Epithelial cell of prostate (primary cell): ENCODE measurements around the gene GSTO1.

Experiments used
- DNase-seq: peaks from one replicate; pipeline ENCODE4 v3.0.0-alpha.2; 2011; ENCODE audit warnings: low read depth, low spot score
- H3K27ac ChIP-seq: fragments of 450-650 bp; 2 replicates; pipeline ENCODE4 v1.5.1; 2017; ENCODE audit warnings: mild to moderate bottlenecking

GSTO1 gene

DNA sequence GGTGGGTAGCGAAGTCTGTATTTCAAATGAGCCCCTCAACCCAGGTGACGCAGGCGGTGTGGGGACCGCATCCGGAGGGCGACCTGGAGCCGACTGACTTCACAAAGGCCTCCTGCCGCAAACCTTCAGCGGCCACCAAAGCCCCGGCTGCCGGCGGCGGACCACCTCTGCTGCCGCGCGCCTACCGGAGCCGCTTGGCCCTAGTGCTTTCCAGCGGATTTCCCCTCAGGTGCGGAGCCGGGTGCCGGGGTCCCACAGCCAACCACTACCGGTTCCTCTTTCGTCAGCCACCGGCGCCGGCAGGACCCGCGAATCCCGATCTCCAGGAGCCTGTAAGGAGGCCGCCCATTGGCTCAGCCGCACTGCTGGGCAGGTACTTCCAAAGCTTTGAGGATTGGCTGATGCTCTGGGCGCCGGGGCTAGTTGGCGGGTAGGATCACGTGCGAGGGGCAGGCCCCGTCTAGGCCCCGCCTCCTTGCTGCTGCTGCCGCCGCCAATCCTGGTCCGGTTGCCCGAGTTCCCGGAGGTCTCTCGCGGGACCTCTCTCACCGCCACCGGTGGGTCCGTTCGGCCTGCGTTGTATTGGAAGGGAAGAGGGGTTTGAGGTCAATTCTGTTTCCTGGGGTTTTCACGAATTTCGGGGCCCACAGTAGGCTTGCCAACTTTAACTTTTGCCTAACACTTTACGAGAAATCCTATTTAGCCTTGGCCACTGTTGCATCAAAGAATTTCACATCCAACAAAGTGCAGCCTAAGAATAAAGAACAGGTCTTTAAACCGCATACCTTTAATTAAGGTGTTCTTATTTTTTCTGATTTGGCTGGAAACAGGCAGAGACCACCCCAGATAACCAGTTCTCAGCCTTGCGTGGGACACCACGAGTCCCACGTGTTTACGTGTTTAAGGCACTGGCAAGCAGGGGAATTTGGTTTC lies 14.3 kb downstream of the GSTO1 start, which contains the start of gene GSTO2:
Gene GSTO2 (plus strand): TSS at position 472 of the 933 bp plus-strand sequence. CDS start 5,732 bp downstream, outside the sequence.
- DNase-seq = peak; percentile 95
- peak within 1 kb of the TSS; percentile 94 for H3K27ac ChIP-seq

- DNase-seq = no peak
- no peak overlapping the region for H3K27ac ChIP-seq
Observed at GRCh38 chr10:104273286-104273685, 18.6 kb downstream of the GSTO1 start.

DNA sequence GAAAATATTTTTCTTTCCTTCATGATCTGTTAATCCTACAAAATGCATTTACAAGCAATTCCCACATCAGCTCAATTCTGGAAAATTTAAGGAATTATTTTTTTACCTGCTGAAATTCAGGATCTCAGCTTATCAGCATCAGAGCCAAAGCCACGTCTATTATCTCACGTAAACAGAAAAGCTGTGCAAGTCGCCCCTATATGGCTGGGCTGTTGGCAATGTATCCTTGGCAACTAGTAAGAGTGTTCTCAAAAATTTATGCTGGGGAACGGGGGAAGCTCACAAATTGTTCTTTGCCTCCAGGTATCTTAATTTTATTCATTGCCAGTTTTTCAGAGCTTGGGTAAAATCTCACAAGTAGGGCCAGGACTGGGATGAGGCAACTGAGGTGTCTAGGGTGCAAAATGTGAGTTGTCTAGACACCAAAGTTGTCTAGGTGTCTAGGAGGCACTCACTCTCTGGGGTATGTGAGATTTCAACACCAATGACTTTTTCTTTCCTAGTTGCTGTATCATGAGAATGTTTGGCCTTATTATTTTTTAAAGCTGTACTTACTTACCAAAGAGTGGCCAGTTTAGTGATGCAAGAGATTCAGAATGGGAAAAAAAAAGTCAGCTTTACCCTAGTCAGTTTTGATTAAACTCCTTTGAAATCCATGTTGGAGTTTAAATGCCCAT lies 19.3 kb downstream of the GSTO1 start:
- H3K27ac ChIP-seq = no peak overlapping the region
- no peak for DNase-seq

GRCh38 chr10:104274762-104275721 lies 20.4 kb downstream of the GSTO1 start:
- peak overlapping the region; percentile 42 for H3K27ac ChIP-seq
- DNase-seq = no peak

DNA sequence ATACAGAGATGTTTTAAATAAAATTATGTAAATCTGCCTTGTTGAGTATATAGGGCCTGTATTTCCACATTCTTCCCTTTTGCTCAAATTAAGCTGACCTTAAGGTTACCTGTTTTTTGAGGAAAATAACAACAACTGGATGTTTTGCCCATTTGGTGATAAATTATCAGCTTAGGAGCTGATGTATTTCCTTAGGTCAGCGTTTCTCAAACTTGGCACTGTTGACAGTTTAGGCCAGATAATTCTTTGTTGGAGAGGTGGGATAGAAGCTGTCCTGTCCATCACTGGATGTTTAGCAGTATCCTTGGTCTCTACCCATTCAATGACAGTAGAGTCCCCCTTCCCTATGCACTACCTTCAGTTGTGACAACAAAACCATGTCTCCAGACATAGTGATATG lies 21.5 kb downstream of the GSTO1 start:
- DNase-seq = no peak
- no peak overlapping the region for H3K27ac ChIP-seq

- no peak for DNase-seq
- no peak overlapping the region for H3K27ac ChIP-seq
Observed at GRCh38 chr10:104277785-104278184, 23.1 kb downstream of the GSTO1 start.

- DNase-seq = no peak
- H3K27ac ChIP-seq = no peak overlapping the region
Observed at GRCh38 chr10:104279550-104280259, 25.0 kb downstream of the GSTO1 start.

DNA sequence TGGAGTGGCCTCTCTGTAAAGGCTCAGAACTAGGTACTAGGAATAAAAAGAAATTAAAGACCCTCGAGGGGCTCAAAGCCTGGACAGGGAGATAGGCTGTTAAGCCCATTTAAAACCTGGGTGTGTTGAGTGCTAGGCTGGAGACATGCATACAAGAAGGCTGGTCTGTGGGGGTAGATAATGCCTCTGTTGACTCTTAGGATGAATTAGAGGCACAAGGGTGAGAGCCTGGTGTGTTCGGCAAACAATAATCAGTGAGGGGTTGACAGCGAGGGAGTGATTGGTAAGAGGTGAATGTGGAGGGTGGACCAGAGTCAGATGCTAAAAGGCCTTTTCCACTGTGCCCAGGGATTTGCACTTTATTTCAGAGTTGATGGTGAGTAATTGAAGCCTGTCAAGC lies 27.0 kb downstream of the GSTO1 start:
- H3K27ac ChIP-seq = no peak overlapping the region
- no peak for DNase-seq

DNA sequence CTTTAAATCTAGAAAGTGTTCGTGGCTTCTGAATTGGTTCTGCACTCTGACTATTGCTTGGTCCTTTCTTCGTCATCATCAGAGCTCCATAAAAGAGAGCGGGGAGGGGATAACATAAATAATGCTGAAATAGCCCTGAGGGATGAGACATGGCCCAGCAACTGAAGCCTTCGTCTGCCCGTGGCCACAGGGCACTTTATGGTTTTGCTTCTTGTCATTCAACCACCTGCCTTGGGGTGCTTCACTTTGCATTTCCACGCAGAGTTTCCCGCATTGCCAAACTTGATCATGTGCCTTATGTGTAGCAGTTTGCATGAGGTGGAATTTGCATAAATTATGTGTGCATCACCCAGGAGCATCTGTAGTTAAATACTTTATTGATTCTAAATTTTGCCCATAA lies 30.2 kb downstream of the GSTO1 start:
- no peak overlapping the region for H3K27ac ChIP-seq
- no peak for DNase-seq

GRCh38 chr10:104286939-104287338 lies 32.2 kb downstream of the GSTO1 start:
- no peak overlapping the region for H3K27ac ChIP-seq
- no peak for DNase-seq

DNA sequence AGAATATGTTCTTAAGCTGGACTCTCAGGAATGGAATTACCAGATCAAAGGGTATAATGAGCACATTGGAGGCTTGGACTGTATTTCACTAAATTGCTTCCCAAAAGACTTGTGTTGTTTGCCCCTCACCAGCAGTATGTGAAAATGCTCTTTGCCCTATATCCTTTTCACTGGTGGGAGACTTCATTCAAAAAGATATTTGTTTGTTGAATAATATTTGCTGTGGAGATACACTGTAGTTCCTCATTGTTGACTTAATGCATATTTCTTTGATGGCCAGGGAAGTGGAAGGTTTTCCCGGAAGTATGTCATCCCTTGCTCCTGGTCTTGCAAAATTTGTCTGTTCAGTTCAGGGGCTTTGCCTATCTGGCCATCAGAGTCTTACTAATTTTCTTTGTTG lies 33.7 kb downstream of the GSTO1 start:
- DNase-seq = no peak
- no peak overlapping the region for H3K27ac ChIP-seq

- no peak for DNase-seq
- no peak overlapping the region for H3K27ac ChIP-seq
Observed at GRCh38 chr10:104291439-104291951, 36.8 kb downstream of the GSTO1 start.

DNA sequence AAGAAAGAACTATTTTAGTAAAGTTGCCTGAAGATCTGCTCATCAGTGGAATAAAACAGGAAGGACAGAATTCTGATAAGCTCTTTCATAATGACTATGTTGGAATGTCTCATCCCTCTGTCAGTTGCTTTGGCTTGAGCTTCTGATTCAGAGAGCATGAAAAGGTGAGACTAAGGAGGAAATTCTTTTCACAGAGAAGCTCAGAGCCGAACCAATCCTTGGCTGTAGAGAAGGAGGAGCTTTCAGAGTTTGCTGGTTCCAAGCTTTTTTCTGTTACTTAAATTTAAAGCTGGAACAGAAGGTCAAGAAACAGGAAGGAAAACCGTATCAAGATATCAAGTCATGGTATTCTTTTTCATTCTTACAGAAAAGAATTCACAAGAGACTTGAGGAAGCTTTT lies 38.3 kb downstream of the GSTO1 start:
- DNase-seq = no peak
- peak overlapping the region; percentile 63 for H3K27ac ChIP-seq

DNA sequence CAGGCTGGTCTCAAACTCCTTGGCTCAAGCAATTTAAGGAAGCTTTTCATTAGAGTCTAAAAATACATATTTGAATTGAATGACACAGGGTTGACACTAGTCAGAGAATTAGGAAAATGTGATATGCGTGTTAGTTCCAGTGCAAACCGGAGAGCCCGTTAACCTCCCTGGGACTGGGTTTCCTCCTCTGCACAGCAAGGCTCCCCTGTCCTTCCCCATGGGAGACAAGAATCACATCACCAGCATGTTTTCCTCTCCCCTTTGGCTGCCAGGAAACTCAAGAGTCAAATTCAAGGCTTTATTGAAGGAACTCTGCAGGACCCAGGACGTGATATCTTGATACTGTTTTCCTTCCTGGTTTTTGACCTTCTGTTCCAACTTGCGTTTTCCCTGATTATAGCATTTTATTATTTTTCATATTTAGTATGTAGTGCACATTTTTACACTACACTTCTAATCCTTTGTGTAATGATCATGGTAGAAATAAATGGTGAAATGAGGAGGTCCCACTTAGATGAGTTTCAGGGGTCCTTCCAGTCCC lies 39.2 kb downstream of the GSTO1 start:
- DNase-seq = no peak

GRCh38 chr10:104296687-104297436 lies 42.2 kb downstream of the GSTO1 start:
- no peak overlapping the region for H3K27ac ChIP-seq
- DNase-seq = no peak

More for the DNA sequence above, 39.2 kb downstream of the GSTO1 start:
- H3K27ac ChIP-seq = peak overlapping the region; percentile 63

DNA sequence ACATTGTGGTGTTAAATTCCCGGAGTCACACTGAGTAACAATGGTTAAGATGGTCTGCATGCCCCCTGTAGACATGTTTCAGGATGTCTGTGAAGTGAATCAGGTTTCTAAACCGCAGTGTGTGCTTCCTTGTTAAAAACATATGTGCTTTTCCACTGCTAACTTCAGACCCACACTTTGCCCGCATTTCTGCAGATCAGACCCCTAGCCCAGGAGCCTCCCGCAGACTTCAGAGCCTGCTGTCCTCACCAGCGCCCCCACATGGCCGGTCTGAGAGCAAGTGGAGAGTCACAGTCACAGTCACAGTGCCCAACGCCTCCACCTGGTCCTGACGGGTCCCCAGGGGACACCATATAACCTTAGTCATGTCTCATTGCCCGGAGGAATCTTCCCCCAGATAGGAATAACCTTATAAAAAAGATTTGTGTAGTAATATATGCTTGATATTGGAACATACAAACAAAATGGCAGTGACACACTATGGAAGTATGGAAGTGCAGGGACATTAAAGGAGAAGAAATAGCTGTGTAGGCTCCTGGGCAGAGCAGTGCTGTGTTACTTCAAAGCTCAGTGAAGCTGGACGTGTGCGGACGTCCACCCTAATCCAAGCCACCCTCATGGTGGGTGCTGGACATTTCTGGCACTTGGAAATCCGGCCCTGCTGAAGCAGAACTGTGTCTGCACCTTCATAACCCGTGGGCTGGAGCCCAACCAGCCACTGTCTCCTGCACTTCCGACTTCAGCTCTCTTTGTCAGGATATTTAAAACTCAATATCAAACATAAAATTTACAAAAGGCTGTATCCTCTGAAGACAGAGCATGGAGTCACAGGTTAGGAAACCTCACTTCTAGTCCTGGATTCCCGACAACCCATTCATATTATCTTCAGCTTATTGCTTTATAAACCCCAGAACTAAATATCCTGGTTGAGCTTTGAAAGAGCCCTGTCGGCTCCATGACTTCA lies 43.3 kb downstream of the GSTO1 start:
- no peak overlapping the region for H3K27ac ChIP-seq
- no peak for DNase-seq
